Stimulated activated naive CD4-positive, alpha-beta T cell (primary cell): Measurements from ENCODE around the gene LONP2.
"Not testable (repeated sequence)": the region's sequence is repeated elsewhere in the genome, so short reads cannot be mapped to it uniquely, and the experiment has no call there.

Source experiments
- DNase-seq, 6 experiments: peaks; one replicate each; lab custom pipeline; 2025; lab: John Stamatoyannopoulos, UW

Gene LONP2

GRCh38 chr16:48287239-48287638, 43.1 kb downstream of the LONP2 start:
- no peak for DNase-seq

GRCh38 chr16:48291303-48291702, 47.2 kb downstream of the LONP2 start:
- DNase-seq: no peak

GRCh38 chr16:48291754-48292153, 47.7 kb downstream of the LONP2 start:
- no peak for DNase-seq

GRCh38 chr16:48292452-48292851, 48.4 kb downstream of the LONP2 start:
- DNase-seq: no peak

GRCh38 chr16:48294724-48295123, 50.6 kb downstream of the LONP2 start:
- DNase-seq: no peak

- DNase-seq: no peak
Observed at GRCh38 chr16:48295488-48296281, 51.6 kb downstream of the LONP2 start.

GRCh38 chr16:48299471-48299870, 55.4 kb downstream of the LONP2 start:
- DNase-seq: no peak

GRCh38 chr16:48300391-48300856, 56.3 kb downstream of the LONP2 start:
- no peak for DNase-seq

- no peak for DNase-seq
Observed at GRCh38 chr16:48308535-48308934, 64.4 kb downstream of the LONP2 start.

- peak in 2 of 6 experiments; percentile 9 to 11 for DNase-seq
Observed at GRCh38 chr16:48310908-48311641, 67.0 kb downstream of the LONP2 start.

GRCh38 chr16:48313905-48314304, 69.8 kb downstream of the LONP2 start:
- DNase-seq: not testable (repeated sequence)

- no peak for DNase-seq
Observed at GRCh38 chr16:48317026-48317425, 72.9 kb downstream of the LONP2 start.

GRCh38 chr16:48317614-48318315, 73.7 kb downstream of the LONP2 start:
- no peak for DNase-seq

- peak; percentile 9 to 79 (median 58) for DNase-seq
Observed at GRCh38 chr16:48318630-48319029, 74.5 kb downstream of the LONP2 start.

GRCh38 chr16:48321317-48322036, 77.4 kb downstream of the LONP2 start:
- no peak for DNase-seq

- no peak for DNase-seq
Observed at GRCh38 chr16:48323783-48324775, 80.0 kb downstream of the LONP2 start.

- no peak for DNase-seq
Observed at GRCh38 chr16:48326915-48327314, 82.8 kb downstream of the LONP2 start.

- no peak for DNase-seq
Observed at GRCh38 chr16:48329138-48329537, 85.0 kb downstream of the LONP2 start.

GRCh38 chr16:48330189-48330840, 86.2 kb downstream of the LONP2 start:
- no peak for DNase-seq

GRCh38 chr16:48330841-48331192, 86.7 kb downstream of the LONP2 start:
- DNase-seq: no peak
